T47D (cell line): ENCODE measurements around the gene OSCAR.

Experiments used
- DNase-seq, 2 experiments: peaks; one replicate each; pipeline versions ENCODE4 v3.0.0 to v3.0.0-alpha.2; 2011 to 2012; ENCODE audit warnings: low read depth in 1 of 2, low spot score in 1 of 2
- JUND ChIP-seq: IDR thresholded peaks from 2 replicates; pipeline ENCODE4 v1.6.1; 2012; ENCODE audit warnings: low read depth
- in situ Hi-C: cut with HindIII; loops from 2 replicates; pipeline ENCODE4 v1.10.0; 2016; ENCODE audit warnings: low sequenced_read_pairs, low pct_unique_long_range_greater_than_20kb

OSCAR gene

DNA sequence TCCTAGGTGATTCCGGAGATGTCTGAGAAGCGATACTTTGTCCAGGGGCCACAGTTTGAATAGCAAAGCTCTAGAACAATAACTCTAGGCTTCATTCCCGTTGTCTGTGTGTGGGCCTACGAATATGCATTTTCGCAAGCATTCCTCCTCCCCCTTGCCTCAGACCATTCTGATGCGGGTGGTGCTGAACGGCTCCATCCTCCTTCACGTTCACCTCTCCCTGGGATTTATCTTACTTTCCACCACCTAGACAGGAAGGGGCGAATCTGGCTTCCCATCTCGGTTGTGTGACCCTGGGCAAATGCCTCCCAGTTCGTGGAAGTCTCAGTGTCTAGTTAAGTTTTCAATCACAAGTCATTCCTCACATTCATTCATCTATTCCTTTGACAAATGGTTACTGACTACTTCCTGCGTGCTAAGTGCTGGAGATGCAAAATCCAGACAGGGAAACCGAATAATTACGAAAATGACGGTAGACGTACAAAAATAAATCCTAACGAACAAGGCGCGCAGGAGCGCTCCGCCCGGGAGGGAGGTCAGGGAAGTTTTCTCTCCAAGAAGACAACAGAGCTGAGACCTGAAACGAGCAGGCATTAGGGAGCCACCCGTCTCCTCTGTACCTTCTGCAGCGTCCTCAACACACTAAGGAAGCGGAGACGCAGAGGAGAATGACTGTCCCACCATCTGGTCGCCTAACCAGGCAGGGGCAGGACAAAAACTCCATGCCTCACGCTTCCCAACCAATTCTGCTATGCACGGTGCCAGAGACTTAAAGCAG lies 35.7 kb upstream of the OSCAR start:
- no peak for DNase-seq
- no peak for TF ChIP-seq JUND
- in situ Hi-C loops, result no loop called here

DNA sequence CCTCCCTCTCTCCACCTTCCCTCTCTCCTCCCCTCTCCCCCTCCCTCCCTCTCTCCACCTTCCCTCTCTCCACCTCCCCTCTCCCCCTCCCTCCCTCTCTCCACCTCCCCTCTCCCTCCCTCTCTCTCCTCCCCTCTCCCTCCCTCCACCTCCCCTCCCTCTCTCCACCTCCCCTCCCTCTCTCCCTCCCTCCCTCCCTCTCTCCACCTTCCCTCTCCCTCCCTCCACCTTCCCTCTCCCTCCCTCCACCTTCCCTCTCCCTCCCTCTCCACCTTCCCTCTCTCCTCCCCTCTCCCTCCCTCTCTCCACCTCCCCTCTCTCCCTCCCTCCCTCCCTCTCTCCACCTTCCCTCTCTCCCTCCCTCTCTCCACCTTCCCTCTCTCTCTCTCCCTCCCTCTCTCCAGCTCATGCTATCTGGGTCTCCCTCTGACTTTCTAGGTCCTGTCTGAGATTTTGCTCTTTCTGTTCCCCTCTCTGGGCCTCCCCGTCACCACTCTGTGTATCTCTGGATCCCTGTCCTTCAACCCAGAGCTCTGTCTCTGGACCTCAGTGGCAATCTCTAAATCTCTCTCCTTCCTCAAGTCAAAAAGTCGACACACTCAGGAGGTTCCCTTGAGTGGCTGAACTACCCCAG lies 33.5 kb upstream of the OSCAR start:
- DNase-seq, result no peak
- no peak for TF ChIP-seq JUND
- in situ Hi-C loops, result no loop called here

DNA sequence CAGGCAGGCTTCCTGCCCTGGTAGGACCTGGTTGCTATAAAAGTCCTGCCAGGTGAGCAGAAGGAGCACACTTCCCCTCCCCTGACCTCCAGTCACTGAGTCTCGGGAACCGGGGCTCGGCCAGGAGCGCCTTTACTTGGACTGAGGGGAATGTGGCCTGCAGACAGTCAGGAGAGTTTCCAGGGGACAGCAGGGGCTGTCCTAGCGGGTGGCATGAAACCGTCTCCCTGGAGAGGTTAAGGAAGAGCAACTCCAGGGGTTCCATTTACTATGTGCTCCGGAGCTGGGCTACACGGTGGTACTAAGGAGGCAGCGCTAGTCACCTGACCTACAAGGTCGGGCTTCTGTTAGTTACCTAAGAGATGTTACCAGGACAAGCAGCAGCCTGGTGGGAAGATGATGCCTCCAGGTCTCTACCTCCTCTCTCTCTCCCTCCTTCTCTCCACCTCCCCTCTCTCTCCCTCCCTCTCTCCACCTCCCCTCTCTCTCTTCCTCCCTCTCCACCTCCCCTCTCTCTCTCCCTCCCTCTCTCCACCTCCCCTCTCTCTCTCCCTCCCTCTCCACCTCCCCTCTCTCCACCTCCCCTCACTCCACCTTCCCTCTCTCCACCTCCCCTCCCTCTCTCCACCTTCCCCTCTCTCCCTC lies 32.8 kb upstream of the OSCAR start:
- in situ Hi-C loops, result no loop called here
- DNase-seq, result peak in 1 of 2 experiments; percentile 100
- TF ChIP-seq JUND, result no peak

DNA sequence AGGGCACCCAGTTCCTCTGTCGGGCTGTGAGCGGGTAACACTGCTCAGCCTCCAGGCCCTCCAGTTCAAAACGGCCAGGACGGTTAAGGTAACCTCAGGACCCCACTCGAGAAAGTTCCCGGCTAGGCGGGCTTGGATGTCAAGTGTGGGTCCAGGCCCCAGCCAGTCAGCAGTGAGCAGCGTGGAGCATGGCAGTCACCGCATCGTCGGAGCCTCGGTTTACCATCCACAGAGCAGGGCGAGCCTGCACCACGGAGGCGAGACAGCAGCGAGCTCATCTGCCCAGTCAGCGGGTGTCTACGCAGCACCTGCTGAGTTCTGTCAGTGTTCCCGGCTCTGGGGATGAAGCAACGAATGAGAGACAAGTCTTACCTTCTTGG lies 29.0 kb upstream of the OSCAR start:
- no peak for DNase-seq
- in situ Hi-C loops, result no loop called here
- TF ChIP-seq JUND, result no peak

DNA sequence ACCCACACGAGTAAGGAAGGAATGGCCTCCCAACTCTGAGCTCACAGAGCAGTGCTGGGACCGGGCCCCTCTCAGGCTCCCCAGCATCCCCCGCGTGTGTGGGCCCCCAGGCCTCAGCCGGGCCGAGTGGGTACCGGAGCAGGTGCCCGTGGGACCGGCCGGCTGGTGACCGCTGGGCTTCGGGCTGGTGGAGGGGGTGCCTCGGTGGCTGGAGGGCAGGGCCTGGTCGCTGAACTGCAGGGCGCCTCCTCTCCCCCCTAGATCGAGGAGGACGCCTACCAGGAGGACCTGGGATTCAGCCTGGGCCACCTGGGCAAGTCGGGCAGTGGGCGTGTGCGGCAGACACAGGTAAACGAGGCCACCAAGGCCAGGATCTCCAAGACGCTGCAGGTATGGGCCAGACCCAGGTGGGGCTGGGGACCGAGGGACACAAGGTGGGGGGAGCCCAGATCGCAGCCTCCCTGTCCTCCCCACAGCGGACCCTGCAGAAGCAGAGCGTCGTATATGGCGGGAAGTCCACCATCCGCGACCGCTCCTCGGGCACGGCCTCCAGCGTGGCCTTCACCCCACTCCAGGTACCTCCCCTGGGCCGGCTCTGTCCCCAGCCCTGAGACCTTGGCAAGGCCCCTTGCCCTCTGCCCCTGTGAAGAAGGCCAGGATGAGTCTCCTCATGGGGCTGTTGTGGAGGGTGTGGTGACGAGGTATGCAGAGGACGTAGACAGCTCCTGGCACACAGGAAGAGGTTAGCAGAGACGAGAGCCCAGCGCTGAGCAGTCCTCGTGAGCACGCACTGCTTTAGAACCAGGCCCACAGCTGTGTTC lies 28.4 kb upstream of the OSCAR start:
- no peak for DNase-seq
- in situ Hi-C loops, result no loop called here
- no peak for TF ChIP-seq JUND

DNA sequence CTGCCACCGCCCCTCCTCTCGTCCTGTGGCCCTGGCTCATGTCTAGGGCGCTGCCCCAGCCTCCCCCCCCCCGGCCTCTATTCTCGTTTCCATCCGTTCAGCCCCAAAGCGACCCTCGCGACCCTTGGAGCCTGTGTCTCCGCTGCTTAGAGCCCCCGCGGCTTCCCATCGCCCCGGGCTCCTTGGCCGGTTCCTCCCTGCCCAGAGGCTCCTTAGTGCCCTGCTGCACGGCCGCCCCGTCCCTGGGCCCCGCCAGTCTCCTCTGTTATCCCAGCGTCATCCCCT lies 27.8 kb upstream of the OSCAR start:
- TF ChIP-seq JUND, result no peak
- in situ Hi-C loops, result no loop called here
- DNase-seq, result no peak

DNA sequence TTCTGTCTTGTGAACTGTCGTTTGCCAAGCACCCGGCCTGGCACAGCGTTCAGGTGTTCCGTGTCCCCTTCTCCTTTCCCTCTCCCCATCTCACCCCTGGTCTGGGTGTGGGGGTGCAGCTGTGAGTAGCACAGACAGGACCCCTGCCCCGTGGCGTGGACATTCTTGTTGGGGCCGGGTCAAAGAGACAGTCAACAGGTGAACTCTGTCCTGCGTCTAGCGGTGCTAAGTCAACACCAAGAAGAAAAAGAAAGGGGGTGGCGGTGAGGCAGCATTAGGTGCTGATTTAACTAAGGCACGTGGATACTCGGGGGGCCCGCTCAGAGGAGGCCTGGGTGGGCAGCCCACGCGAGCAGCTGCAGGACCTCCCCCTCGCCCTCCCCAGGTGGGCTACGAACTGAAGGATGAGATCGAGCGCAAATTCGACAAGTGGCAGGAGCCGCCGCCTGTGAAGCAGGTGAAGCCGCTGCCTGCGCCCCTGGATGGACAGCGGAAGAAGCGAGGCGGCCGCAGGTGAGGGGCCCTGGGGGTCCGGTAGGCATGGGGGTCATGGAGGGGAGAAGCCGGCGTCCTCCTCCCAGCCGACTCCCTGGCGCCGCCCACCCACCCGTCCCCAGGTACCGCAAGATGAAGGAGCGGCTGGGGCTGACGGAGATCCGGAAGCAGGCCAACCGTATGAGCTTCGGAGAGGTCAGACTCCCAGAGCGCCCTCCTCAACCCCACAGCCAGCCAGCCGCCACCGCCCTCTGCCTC lies 27.3 kb upstream of the OSCAR start:
- in situ Hi-C loops, result no loop called here
- no peak for DNase-seq
- no peak for TF ChIP-seq JUND

DNA sequence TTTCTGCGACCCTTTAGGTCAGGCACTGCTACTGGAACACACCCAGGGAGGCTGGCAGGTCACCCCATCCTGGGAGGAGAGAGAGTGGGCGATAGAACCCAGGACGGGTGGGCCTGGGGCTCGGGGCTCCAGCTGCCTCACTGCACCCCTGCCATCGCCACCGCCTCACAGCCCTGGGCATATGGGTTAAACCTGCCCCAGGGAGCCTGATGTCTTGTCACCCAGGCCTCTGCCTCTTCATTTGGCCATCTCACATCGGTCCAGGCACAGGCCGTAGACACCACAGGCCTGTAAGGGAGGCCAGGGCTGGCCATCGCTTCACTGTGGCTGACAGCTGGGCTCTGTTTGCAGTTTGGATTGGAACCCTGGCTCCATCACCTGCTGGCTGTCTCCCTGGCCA lies 25.1 kb upstream of the OSCAR start:
- no peak for TF ChIP-seq JUND

DNA sequence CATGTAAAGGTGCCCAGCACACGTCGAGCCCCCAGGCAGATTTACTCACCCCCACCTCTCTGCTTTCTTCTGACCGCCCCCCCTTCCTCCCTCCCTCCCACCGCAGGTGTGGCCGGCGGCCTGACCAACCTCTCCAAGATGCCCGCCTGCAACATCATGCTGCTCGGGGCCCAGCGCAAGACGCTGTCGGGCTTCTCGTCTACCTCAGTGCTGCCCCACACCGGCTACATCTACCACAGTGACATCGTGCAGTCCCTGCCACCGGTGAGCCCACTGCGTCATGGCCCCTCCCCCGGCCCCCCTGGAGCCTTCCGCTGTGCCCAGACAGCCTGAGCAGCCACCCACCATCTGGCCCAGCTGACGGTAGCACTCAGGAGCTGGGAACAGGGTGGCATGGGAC lies 23.8 kb upstream of the OSCAR start:
- in situ Hi-C loops, result no loop called here
- no peak for TF ChIP-seq JUND
- DNase-seq, result no peak

More for the DNA sequence above, 25.1 kb upstream of the OSCAR start:
- in situ Hi-C loops, result no loop called here
- no peak for DNase-seq

DNA sequence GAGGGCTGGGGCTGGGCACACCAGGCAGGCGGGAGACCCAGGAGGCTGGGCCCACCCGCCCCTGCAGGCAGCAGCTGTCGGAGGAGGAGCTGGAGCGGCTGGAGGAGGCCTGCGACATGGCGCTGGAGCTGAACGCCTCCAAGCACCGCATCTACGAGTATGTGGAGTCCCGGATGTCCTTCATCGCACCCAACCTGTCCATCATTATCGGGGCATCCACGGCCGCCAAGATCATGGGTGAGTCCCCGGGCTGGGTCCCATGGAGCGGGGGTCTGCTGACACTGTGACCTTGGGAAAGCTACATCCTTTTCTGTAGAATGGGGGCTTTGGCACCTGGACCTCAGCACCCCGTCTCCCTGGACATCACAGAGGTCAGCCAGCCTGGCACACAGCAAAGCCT lies 23.1 kb upstream of the OSCAR start:
- in situ Hi-C loops, result no loop called here
- TF ChIP-seq JUND, result no peak

DNA sequence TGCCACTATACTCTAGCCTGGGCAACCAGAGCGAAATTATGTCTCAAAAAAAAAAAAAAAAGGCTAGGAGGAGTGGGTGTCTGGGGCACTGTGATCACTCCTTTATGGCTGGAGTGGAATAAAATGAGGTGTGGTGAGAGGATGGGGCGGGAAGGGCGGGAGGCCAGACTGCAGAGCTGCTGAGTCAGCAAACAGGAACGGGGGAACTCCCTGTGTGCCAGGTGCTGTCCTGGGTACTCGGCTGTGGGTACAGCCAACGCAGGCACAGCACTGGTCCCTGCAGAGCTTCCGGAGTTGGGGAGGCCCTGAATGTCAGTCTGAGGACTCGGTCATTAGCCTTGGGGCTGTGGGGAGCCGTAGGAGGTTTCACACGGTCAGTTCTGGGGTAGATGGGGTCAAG lies 20.7 kb upstream of the OSCAR start:
- DNase-seq, result no peak
- no peak for TF ChIP-seq JUND
- in situ Hi-C loops, result no loop called here

More for the DNA sequence above, 23.1 kb upstream of the OSCAR start:
- no peak for DNase-seq
